ENCODE results near the gene MTMR2.

The MTMR2 gene

DNA sequence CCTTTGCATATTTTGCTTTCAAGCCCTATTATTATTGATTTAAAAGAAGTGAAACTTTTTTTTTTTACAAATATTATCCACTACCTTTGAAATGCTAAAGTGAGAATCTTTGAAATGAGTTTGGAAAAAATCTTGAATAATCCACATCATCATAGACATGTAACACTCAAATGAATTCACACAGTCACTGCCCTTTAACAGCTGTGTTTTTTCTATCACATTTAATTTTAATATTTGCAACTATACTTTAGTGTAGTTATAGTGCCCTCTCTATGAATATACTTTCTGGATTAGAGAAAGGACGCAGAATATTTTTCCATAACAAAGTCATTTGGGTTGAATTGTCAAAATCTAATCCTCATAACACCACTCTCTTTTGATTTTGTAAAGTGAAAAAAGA is 37.9 kb upstream of the MTMR2 start:
- Histone ChIP-seq H4K8ac (ENCODE audit: low read depth, low read length) (no peak overlapping the region), H3K9me3 (replicated peaks in 1 of 2; ENCODE audit: control insufficient read depth in 2 of 2, insufficient read depth in 1 of 2, low read depth in 1 of 2, low read length in 2 of 2) (no peaks in the 10 kb centered on the region), H2AK5ac (ENCODE audit: low read depth, low read length) (no peak overlapping the region), H3K23ac (ENCODE audit: low read depth, low read length, poor library complexity) (no peak overlapping the region), H3K4ac (ENCODE audit: low read length) (no peak overlapping the region), H2BK15ac (ENCODE audit: low read length) (no peak overlapping the region), H3K9ac (ENCODE audit: low read depth, low read length, poor library complexity) (no peak overlapping the region), H3K79me1 (ENCODE audit: low read depth, low read length) (no peaks in the 10 kb centered on the region), H3K4me2 (ENCODE audit: insufficient read depth, low read length, poor library complexity, severe bottlenecking) (no peak overlapping the region), H2BK12ac (ENCODE audit: low read length) (no peak overlapping the region), H3K4me3 (ENCODE audit: low read length in 2 of 2) (no peak overlapping the region), H4K91ac (ENCODE audit: low read depth, low read length, poor library complexity) (no peak overlapping the region), H3K36me3 (replicated peaks in 1 of 2; ENCODE audit: control insufficient read depth in 2 of 2, insufficient read depth in 2 of 2, low read length in 2 of 2) (no peaks in the 10 kb centered on the region), H3K14ac (ENCODE audit: low read length) (no peak overlapping the region), H2AFZ (ENCODE audit: low read length) (no peak overlapping the region), H2BK120ac (ENCODE audit: low read depth, low read length) (no peak overlapping the region), H3K27ac (replicated peaks; ENCODE audit: low read length) (no peak overlapping the region), H2BK5ac (ENCODE audit: low read length) (no peak overlapping the region), H3K27me3 (ENCODE audit: control insufficient read depth in 3 of 3, insufficient read depth in 3 of 3, low read depth in 1 of 3, low read length in 3 of 3) (no peaks in the 10 kb centered on the region), H3K18ac (ENCODE audit: low read length) (no peak overlapping the region), H3K4me1 (ENCODE audit: control insufficient read depth in 2 of 2, insufficient read depth in 1 of 2, low read depth in 1 of 2, low read length in 2 of 2) (no peaks in the 10 kb centered on the region)
- no peak for DNase-seq (ENCODE audit: low spot score)
- no CpG with 5 or more reads among the region's 1 CpG for WGBS, 2 donors (ENCODE audit: extremely low coverage in 2 of 2, insufficient read length in 2 of 2, insufficient replicate concordance in 1 of 2)

GRCh38 chr11:95950905-95951304 is 27.0 kb upstream of the MTMR2 start:
- H2AK5ac ChIP-seq (ENCODE audit: low read depth, low read length) = no peak overlapping the region

GRCh38 chr11:95948637-95949036 is 24.7 kb upstream of the MTMR2 start:
- peaks cover 2% of the 10 kb centered on the region for H3K79me1 ChIP-seq (ENCODE audit: low read depth, low read length)
- no peaks in the 10 kb centered on the region for H3K4me1 ChIP-seq (ENCODE audit: control insufficient read depth in 2 of 2, insufficient read depth in 1 of 2, low read depth in 1 of 2, low read length in 2 of 2)
- H3K4me3 ChIP-seq (ENCODE audit: low read length in 2 of 2) = no peak overlapping the region
- no peak for DNase-seq (ENCODE audit: low spot score)
- no peak overlapping the region for H3K27ac ChIP-seq (replicated peaks; ENCODE audit: low read length)
- H2AK5ac ChIP-seq (ENCODE audit: low read depth, low read length) = no peak overlapping the region
- no peak overlapping the region for H2BK12ac ChIP-seq (ENCODE audit: low read length)
- no peak overlapping the region for H4K8ac ChIP-seq (ENCODE audit: low read depth, low read length)
- no peak overlapping the region for H2AFZ ChIP-seq (ENCODE audit: low read length)
- no peaks in the 10 kb centered on the region for H3K36me3 ChIP-seq (replicated peaks in 1 of 2; ENCODE audit: control insufficient read depth in 2 of 2, insufficient read depth in 2 of 2, low read length in 2 of 2)
- no peak overlapping the region for H3K4me2 ChIP-seq (ENCODE audit: insufficient read depth, low read length, poor library complexity, severe bottlenecking)
- no peaks in the 10 kb centered on the region for H3K27me3 ChIP-seq (ENCODE audit: control insufficient read depth in 3 of 3, insufficient read depth in 3 of 3, low read depth in 1 of 3, low read length in 3 of 3)
- no peak overlapping the region for H3K18ac ChIP-seq (ENCODE audit: low read length)
- H2BK5ac ChIP-seq (ENCODE audit: low read length) = no peak overlapping the region
- no peak overlapping the region for H3K9ac ChIP-seq (ENCODE audit: low read depth, low read length, poor library complexity)
- H4K91ac ChIP-seq (ENCODE audit: low read depth, low read length, poor library complexity) = no peak overlapping the region
- H3K14ac ChIP-seq (ENCODE audit: low read length) = peak overlapping the region; percentile 65
- H2BK15ac ChIP-seq (ENCODE audit: low read length) = no peak overlapping the region
- H3K23ac ChIP-seq (ENCODE audit: low read depth, low read length, poor library complexity) = no peak overlapping the region
- H3K9me3 ChIP-seq (replicated peaks in 1 of 2; ENCODE audit: control insufficient read depth in 2 of 2, insufficient read depth in 1 of 2, low read depth in 1 of 2, low read length in 2 of 2) = peaks cover 6 to 34% of the 10 kb centered on the region in 2 donors
- no CpG with 5 or more reads among the region's 3 CpGs for WGBS, 2 donors (ENCODE audit: extremely low coverage in 2 of 2, insufficient read length in 2 of 2, insufficient replicate concordance in 1 of 2)
- no peak overlapping the region for H2BK120ac ChIP-seq (ENCODE audit: low read depth, low read length)
- H3K4ac ChIP-seq (ENCODE audit: low read length) = no peak overlapping the region

More at GRCh38 chr11:95950905-95951304, 27.0 kb upstream of the MTMR2 start:
- H3K4me1 ChIP-seq (ENCODE audit: control insufficient read depth in 2 of 2, insufficient read depth in 1 of 2, low read depth in 1 of 2, low read length in 2 of 2) = no peaks in the 10 kb centered on the region
- H3K14ac ChIP-seq (ENCODE audit: low read length) = no peak overlapping the region
- H2BK120ac ChIP-seq (ENCODE audit: low read depth, low read length) = no peak overlapping the region
- H3K27ac ChIP-seq (replicated peaks; ENCODE audit: low read length) = no peak overlapping the region
- H3K4me3 ChIP-seq (ENCODE audit: low read length in 2 of 2) = no peak overlapping the region
- H3K23ac ChIP-seq (ENCODE audit: low read depth, low read length, poor library complexity) = no peak overlapping the region
- H3K9me3 ChIP-seq (replicated peaks in 1 of 2; ENCODE audit: control insufficient read depth in 2 of 2, insufficient read depth in 1 of 2, low read depth in 1 of 2, low read length in 2 of 2) = peaks cover 0 to 13% of the 10 kb centered on the region in 2 donors
- no peaks in the 10 kb centered on the region for H3K27me3 ChIP-seq (ENCODE audit: control insufficient read depth in 3 of 3, insufficient read depth in 3 of 3, low read depth in 1 of 3, low read length in 3 of 3)
- H4K8ac ChIP-seq (ENCODE audit: low read depth, low read length) = no peak overlapping the region
- H3K36me3 ChIP-seq (replicated peaks in 1 of 2; ENCODE audit: control insufficient read depth in 2 of 2, insufficient read depth in 2 of 2, low read length in 2 of 2) = no peaks in the 10 kb centered on the region
- no peak overlapping the region for H4K91ac ChIP-seq (ENCODE audit: low read depth, low read length, poor library complexity)
- H2AFZ ChIP-seq (ENCODE audit: low read length) = no peak overlapping the region
- no peak for DNase-seq (ENCODE audit: low spot score)
- no peak overlapping the region for H3K18ac ChIP-seq (ENCODE audit: low read length)
- H2BK15ac ChIP-seq (ENCODE audit: low read length) = no peak overlapping the region
- no peak overlapping the region for H3K9ac ChIP-seq (ENCODE audit: low read depth, low read length, poor library complexity)
- peaks cover 2% of the 10 kb centered on the region for H3K79me1 ChIP-seq (ENCODE audit: low read depth, low read length)
- no peak overlapping the region for H3K4me2 ChIP-seq (ENCODE audit: insufficient read depth, low read length, poor library complexity, severe bottlenecking)
- no peak overlapping the region for H3K4ac ChIP-seq (ENCODE audit: low read length)
- H2BK12ac ChIP-seq (ENCODE audit: low read length) = no peak overlapping the region
- H2BK5ac ChIP-seq (ENCODE audit: low read length) = no peak overlapping the region

DNA sequence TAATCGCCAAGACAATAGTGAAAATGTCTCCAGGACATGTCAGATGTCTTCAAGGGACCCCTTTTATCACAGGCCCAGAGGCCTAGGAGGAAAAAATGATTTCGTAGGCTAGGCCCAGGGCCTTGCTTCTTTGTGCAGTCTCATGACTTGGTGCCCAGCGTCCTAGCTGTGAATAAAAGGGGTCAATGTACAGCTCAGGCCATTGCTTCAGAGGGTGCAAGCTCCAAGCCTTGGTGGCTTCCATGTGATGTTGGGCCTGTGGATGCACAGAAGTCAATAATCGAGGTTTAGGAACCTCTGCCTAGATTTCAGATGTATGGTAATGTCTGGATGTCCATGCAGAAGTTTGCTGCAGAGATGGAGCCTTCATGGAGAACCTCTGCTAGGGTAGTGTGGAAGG is 20.7 kb upstream of the MTMR2 start:
- Histone ChIP-seq H3K18ac (ENCODE audit: low read length) (no peak overlapping the region), H4K91ac (ENCODE audit: low read depth, low read length, poor library complexity) (no peak overlapping the region), H4K8ac (ENCODE audit: low read depth, low read length) (no peak overlapping the region), H3K79me1 (ENCODE audit: low read depth, low read length) (peaks cover 2% of the 10 kb centered on the region), H3K27ac (replicated peaks; ENCODE audit: low read length) (no peak overlapping the region), H2BK120ac (ENCODE audit: low read depth, low read length) (no peak overlapping the region), H3K23ac (ENCODE audit: low read depth, low read length, poor library complexity) (no peak overlapping the region), H3K36me3 (replicated peaks in 1 of 2; ENCODE audit: control insufficient read depth in 2 of 2, insufficient read depth in 2 of 2, low read length in 2 of 2) (no peaks in the 10 kb centered on the region), H2AFZ (ENCODE audit: low read length) (no peak overlapping the region), H2BK15ac (ENCODE audit: low read length) (no peak overlapping the region), H3K9me3 (replicated peaks in 1 of 2; ENCODE audit: control insufficient read depth in 2 of 2, insufficient read depth in 1 of 2, low read depth in 1 of 2, low read length in 2 of 2) (peaks cover 6 to 38% of the 10 kb centered on the region in 2 donors), H3K27me3 (ENCODE audit: control insufficient read depth in 3 of 3, insufficient read depth in 3 of 3, low read depth in 1 of 3, low read length in 3 of 3) (no peaks in the 10 kb centered on the region), H3K4ac (ENCODE audit: low read length) (no peak overlapping the region), H2AK5ac (ENCODE audit: low read depth, low read length) (no peak overlapping the region), H2BK5ac (ENCODE audit: low read length) (no peak overlapping the region), H3K9ac (ENCODE audit: low read depth, low read length, poor library complexity) (no peak overlapping the region), H2BK12ac (ENCODE audit: low read length) (no peak overlapping the region), H3K4me1 (ENCODE audit: control insufficient read depth in 2 of 2, insufficient read depth in 1 of 2, low read depth in 1 of 2, low read length in 2 of 2) (no peaks in the 10 kb centered on the region), H3K4me3 (ENCODE audit: low read length in 2 of 2) (no peak overlapping the region), H3K4me2 (ENCODE audit: insufficient read depth, low read length, poor library complexity, severe bottlenecking) (no peak overlapping the region), H3K14ac (ENCODE audit: low read length) (no peak overlapping the region)
- WGBS, 2 donors (ENCODE audit: extremely low coverage in 2 of 2, insufficient read length in 2 of 2, insufficient replicate concordance in 1 of 2) = no CpG with 5 or more reads among the region's 4 CpGs
- DNase-seq (ENCODE audit: low spot score) = no peak
